Peyer's patch (tissue), 4 donors: ENCODE results near the gene RPL18.

Source experiments
- POLR2A ChIP-seq, 2 donors: fragments of 450-650 bp; IDR thresholded peaks; one replicate each; pipeline ENCODE4 v1.5.1; 2017; ENCODE audit warnings: antibody characterized with exemption in 2 of 2, mild to moderate bottlenecking in 2 of 2, moderate library complexity in 2 of 2
- TF ChIP-seq, protein P1 (sequence below), 6 experiments: fragments of 450-650 bp in 4 of 6; fragments of 200-600 bp in 2 of 6; sonication (generic) in 1 of 6; IDR thresholded peaks; one replicate each; pipeline ENCODE4 v1.5.1; 2017 to 2019; ENCODE audit warnings: antibody characterized with exemption in 6 of 6, mild to moderate bottlenecking in 3 of 6, moderate library complexity in 1 of 6

DNA sequence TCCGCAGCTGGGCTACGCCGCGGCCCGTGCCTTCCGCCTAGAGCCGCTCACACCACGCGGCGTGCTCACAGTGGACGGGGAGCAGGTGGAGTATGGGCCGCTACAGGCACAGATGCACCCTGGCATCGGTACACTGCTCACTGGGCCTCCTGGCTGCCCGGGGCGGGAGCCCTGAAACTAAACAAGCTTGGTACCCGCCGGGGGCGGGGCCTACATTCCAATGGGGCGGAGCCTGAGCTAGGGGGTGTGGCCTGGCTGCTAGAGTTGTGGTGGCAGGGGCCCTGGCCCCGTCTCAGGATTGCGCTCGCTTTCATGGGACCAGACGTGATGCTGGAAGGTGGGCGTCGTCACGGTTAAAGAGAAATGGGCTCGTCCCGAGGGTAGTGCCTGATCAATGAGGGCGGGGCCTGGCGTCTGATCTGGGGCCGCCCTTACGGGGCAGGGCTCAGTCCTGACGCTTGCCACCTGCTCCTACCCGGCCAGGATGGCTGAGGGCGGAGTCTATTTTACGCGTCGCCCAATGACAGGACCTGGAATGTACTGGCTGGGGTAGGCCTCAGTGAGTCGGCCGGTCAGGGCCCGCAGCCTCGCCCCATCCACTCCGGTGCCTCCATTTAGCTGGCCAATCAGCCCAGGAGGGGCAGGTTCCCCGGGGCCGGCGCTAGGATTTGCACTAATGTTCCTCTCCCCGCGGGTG is 10.8 kb upstream of the RPL18 start:
- TF ChIP-seq, protein P1, sequence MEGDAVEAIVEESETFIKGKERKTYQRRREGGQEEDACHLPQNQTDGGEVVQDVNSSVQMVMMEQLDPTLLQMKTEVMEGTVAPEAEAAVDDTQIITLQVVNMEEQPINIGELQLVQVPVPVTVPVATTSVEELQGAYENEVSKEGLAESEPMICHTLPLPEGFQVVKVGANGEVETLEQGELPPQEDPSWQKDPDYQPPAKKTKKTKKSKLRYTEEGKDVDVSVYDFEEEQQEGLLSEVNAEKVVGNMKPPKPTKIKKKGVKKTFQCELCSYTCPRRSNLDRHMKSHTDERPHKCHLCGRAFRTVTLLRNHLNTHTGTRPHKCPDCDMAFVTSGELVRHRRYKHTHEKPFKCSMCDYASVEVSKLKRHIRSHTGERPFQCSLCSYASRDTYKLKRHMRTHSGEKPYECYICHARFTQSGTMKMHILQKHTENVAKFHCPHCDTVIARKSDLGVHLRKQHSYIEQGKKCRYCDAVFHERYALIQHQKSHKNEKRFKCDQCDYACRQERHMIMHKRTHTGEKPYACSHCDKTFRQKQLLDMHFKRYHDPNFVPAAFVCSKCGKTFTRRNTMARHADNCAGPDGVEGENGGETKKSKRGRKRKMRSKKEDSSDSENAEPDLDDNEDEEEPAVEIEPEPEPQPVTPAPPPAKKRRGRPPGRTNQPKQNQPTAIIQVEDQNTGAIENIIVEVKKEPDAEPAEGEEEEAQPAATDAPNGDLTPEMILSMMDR (IDR thresholded peaks at IDR 0.05), result no peak
- peak; percentile 38 to 79 for TF ChIP-seq POLR2A (IDR thresholded peaks at IDR 0.05)
